ENCODE results near the gene HBM. TPM values are rescaled to one million over a fixed set of nuclear protein-coding genes. Genes with fewer than 3 reads are reported as not detected.

HBM gene
- polyA plus RNA-seq, 1 of the 3 experiments (the other 2 are of a cell fraction), result not detected

DNA sequence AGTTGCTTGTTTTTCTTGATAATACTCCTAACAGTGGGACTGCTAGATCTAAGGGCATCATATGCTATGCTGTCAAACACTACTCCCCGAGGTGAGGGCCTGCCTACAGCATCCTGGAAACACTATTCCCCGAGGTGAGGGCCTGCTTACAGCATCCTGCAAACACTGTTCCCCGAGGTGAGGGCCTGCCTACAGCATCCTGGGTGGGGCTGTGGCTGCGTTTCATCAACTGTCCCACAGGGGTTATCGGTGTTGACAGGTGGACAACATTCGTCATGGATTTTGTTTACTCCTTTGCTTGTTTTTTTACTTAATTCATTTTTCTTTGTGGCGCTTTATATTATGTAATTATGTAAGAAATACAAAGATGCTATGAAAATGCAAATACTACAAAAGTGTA, 49.8 kb upstream of the HBM start:
- H3F3A ChIP-seq (replicated peaks; ENCODE audit: insufficient read depth), result no peaks in the 10 kb centered on the region
- H4K20me1 ChIP-seq (ENCODE audit: insufficient read depth), result peaks cover 12% of the 10 kb centered on the region
- WGBS (ENCODE audit: low lambda C conversion rate), result 82% methylated on average over 7 of the region's 7 CpGs
- no peak for DNase-seq
- H3K27me3 ChIP-seq (ENCODE audit: insufficient read depth), result no peaks in the 10 kb centered on the region
- H3K27ac ChIP-seq (ENCODE audit: low read depth in 2 of 2, low read length in 1 of 2), result no peak overlapping the region
- H3K4me3 ChIP-seq (ENCODE audit: low read depth in 2 of 2, low read length in 1 of 2), result no peak overlapping the region
- H3K9me3 ChIP-seq, result no peaks in the 10 kb centered on the region
- TF ChIP-seq RXRA (IDR thresholded peaks at IDR 0.05; ENCODE audit: borderline replicate concordance, low read depth) (no peak), SMC3 (IDR thresholded peaks at IDR 0.05; ENCODE audit: low read depth, low read length) (no peak), MXI1 (IDR thresholded peaks at IDR 0.05; ENCODE audit: low read depth, low read length) (no peak), MEF2A (IDR thresholded peaks at IDR 0.05; ENCODE audit: borderline replicate concordance, low read depth) (no peak), FOSL2 (IDR thresholded peaks at IDR 0.05; ENCODE audit: borderline replicate concordance, low read depth) (no peak), ELF1 (IDR thresholded peaks at IDR 0.05) (no peak), NFIC (IDR thresholded peaks at IDR 0.05; ENCODE audit: borderline replicate concordance) (no peak), RFX5 (IDR thresholded peaks at IDR 0.05; ENCODE audit: low read length) (no peak), FOXM1 (IDR thresholded peaks at IDR 0.05; ENCODE audit: low read depth) (no peak), GATA2 (CRISPR knock-in tag; IDR thresholded peaks at IDR 0.05) (no peak)
- TF ChIP-seq, protein P1, sequence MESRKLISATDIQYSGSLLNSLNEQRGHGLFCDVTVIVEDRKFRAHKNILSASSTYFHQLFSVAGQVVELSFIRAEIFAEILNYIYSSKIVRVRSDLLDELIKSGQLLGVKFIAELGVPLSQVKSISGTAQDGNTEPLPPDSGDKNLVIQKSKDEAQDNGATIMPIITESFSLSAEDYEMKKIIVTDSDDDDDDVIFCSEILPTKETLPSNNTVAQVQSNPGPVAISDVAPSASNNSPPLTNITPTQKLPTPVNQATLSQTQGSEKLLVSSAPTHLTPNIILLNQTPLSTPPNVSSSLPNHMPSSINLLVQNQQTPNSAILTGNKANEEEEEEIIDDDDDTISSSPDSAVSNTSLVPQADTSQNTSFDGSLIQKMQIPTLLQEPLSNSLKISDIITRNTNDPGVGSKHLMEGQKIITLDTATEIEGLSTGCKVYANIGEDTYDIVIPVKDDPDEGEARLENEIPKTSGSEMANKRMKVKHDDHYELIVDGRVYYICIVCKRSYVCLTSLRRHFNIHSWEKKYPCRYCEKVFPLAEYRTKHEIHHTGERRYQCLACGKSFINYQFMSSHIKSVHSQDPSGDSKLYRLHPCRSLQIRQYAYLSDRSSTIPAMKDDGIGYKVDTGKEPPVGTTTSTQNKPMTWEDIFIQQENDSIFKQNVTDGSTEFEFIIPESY (IDR thresholded peaks at IDR 0.05; ENCODE audit: borderline replicate concordance, low read depth), result no peak
- TF ChIP-seq, protein P2, sequence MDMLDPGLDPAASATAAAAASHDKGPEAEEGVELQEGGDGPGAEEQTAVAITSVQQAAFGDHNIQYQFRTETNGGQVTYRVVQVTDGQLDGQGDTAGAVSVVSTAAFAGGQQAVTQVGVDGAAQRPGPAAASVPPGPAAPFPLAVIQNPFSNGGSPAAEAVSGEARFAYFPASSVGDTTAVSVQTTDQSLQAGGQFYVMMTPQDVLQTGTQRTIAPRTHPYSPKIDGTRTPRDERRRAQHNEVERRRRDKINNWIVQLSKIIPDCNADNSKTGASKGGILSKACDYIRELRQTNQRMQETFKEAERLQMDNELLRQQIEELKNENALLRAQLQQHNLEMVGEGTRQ (IDR thresholded peaks at IDR 0.05; ENCODE audit: borderline replicate concordance, low read depth, low read length), result no peak
- peaks cover 10 to 15% of the 10 kb centered on the region in 2 experiments for H3K36me3 ChIP-seq (replicated peaks in 1 of 2; ENCODE audit: control insufficient read depth in 1 of 2, insufficient read depth in 2 of 2, low read length in 1 of 2)
- no peak overlapping the region for H3K4me2 ChIP-seq
- ChIA-PET POLR2A (no interaction called here), CTCF (interaction anchor here (2.7 to 6.0 kb wide), 4 partner anchors 9 to 247 kb away, joined by 13 to 88 read pairs (median 30); partner anchors contain the start of gene NPRL3)
- H3K9me2 ChIP-seq, result no peaks in the 10 kb centered on the region
- no peak overlapping the region for H3K9ac ChIP-seq
- H3K79me2 ChIP-seq (ENCODE audit: insufficient read depth), result no peaks in the 10 kb centered on the region
- H3K4me1 ChIP-seq (ENCODE audit: control insufficient read depth in 1 of 2, insufficient read depth in 2 of 2, low read depth in 1 of 2, low read length in 1 of 2), result peaks cover 6 to 18% of the 10 kb centered on the region in 2 experiments; a peak in 3 of 4 replicates
- no peak overlapping the region for H2AFZ ChIP-seq (ENCODE audit: low read depth)

DNA sequence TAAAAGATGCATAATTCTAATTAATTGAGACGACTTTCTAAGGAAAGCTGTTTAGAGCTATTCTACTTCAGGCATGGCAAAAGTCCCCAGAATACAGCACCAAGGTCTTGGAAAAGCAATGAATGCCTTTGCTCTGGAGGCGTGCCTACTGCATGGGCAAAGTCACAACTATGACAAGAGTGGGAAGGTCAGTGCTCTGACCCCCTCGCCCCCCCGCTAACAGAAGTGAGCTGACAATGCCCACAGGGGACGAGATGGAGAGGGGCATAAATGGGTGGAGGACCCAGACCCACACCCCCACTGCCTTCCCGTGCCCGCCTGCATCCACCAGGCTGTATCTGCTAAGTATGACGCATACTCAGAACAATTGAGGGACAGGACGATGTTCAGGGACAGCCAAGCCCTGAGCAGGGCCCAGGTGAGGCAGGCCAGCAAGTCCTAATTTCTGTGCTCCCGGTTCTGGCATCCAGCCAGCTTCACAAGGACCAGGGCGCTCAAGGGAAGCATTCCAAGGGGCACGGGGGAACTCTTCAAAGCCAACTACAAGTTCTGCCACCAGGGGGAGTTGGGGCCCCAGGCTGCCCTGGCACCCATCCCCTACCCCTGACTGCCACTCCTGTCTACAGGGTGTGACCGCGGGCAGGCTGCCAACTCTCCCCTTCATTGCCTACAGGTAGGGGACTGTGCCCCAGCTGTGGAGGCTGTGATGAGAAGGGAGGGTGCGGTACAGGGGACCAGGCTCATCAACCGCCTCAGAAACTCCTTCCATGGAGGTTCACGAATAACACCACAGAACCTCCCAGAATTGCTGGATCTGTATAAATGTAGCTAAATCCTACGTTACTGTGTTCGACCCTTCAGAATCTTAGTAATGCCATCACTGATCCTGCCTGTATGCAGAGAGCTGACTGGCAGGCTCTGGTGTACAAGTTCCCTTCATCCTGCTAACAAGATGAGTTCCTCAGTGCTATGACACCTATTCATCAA, 48.1 kb upstream of the HBM start:
- H3K27ac ChIP-seq (ENCODE audit: low read depth in 2 of 2, low read length in 1 of 2), result no peak overlapping the region
- no peaks in the 10 kb centered on the region for H3K79me2 ChIP-seq (ENCODE audit: insufficient read depth)
- WGBS (ENCODE audit: low lambda C conversion rate), result 80% methylated on average over 12 of the region's 19 CpGs
- H3K9me2 ChIP-seq, result no peaks in the 10 kb centered on the region
- H3F3A ChIP-seq (replicated peaks; ENCODE audit: insufficient read depth), result no peaks in the 10 kb centered on the region
- H3K9ac ChIP-seq, result no peak overlapping the region
- ChIA-PET POLR2A (no interaction called here), CTCF (interaction anchor here (0.6 to 6.0 kb wide), 29 partner anchors 9 to 269 kb away, joined by 3 to 88 read pairs (median 4); partner anchors contain the start of genes HBM, MPG and NPRL3)
- DNase-seq, result peak; percentile 87
- H3K4me1 ChIP-seq (ENCODE audit: control insufficient read depth in 1 of 2, insufficient read depth in 2 of 2, low read depth in 1 of 2, low read length in 1 of 2), result peaks cover 6 to 14% of the 10 kb centered on the region in 2 experiments; a peak in 3 of 4 replicates
- H3K4me2 ChIP-seq, result no peak overlapping the region
- no peaks in the 10 kb centered on the region for H3K9me3 ChIP-seq
- H3K4me3 ChIP-seq (ENCODE audit: low read depth in 2 of 2, low read length in 1 of 2), result no peak overlapping the region
- peaks cover 3 to 5% of the 10 kb centered on the region in 2 experiments for H3K36me3 ChIP-seq (replicated peaks in 1 of 2; ENCODE audit: control insufficient read depth in 1 of 2, insufficient read depth in 2 of 2, low read length in 1 of 2)
- H4K20me1 ChIP-seq (ENCODE audit: insufficient read depth), result peaks cover 11% of the 10 kb centered on the region
- H2AFZ ChIP-seq (ENCODE audit: low read depth), result no peak overlapping the region
- no peaks in the 10 kb centered on the region for H3K27me3 ChIP-seq (ENCODE audit: insufficient read depth)
- TF ChIP-seq RFX5 (IDR thresholded peaks at IDR 0.05; ENCODE audit: low read length) (no peak), JUND (IDR thresholded peaks at IDR 0.05) (no peak), FOXM1 (IDR thresholded peaks at IDR 0.05; ENCODE audit: low read depth) (no peak), RAD21 (IDR thresholded peaks at IDR 0.05; ENCODE audit: low read length) (peak; percentile 62), TCF12 (IDR thresholded peaks at IDR 0.05) (no peak), EZH2phosphoT487 (IDR thresholded peaks at IDR 0.05; ENCODE audit: borderline replicate concordance, low read depth) (no peak), POLR2AphosphoS5 (IDR thresholded peaks at IDR 0.05; ENCODE audit: low read depth, low read length) (no peak), NFIC (IDR thresholded peaks at IDR 0.05; ENCODE audit: borderline replicate concordance) (peak; percentile 32; the same call in 1 of the 2 replicates)
- TF ChIP-seq, protein P3, sequence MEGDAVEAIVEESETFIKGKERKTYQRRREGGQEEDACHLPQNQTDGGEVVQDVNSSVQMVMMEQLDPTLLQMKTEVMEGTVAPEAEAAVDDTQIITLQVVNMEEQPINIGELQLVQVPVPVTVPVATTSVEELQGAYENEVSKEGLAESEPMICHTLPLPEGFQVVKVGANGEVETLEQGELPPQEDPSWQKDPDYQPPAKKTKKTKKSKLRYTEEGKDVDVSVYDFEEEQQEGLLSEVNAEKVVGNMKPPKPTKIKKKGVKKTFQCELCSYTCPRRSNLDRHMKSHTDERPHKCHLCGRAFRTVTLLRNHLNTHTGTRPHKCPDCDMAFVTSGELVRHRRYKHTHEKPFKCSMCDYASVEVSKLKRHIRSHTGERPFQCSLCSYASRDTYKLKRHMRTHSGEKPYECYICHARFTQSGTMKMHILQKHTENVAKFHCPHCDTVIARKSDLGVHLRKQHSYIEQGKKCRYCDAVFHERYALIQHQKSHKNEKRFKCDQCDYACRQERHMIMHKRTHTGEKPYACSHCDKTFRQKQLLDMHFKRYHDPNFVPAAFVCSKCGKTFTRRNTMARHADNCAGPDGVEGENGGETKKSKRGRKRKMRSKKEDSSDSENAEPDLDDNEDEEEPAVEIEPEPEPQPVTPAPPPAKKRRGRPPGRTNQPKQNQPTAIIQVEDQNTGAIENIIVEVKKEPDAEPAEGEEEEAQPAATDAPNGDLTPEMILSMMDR (IDR thresholded peaks at IDR 0.05), result peak; percentile 74
- TF ChIP-seq, protein P4, sequence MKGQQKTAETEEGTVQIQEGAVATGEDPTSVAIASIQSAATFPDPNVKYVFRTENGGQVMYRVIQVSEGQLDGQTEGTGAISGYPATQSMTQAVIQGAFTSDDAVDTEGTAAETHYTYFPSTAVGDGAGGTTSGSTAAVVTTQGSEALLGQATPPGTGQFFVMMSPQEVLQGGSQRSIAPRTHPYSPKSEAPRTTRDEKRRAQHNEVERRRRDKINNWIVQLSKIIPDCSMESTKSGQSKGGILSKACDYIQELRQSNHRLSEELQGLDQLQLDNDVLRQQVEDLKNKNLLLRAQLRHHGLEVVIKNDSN (IDR thresholded peaks at IDR 0.05; ENCODE audit: borderline replicate concordance, low read depth), result no peak
- TF ChIP-seq, protein P2 (IDR thresholded peaks at IDR 0.05; ENCODE audit: borderline replicate concordance, low read depth, low read length), result no peak

Measured in SK-N-SH (cell line).